ENCODE measurements around the gene SHBG. TPM values are rescaled to one million over a fixed set of nuclear protein-coding genes. Genes with fewer than 3 reads are reported as not detected.

SHBG gene
- total and polyA plus RNA-seq, 10 of the 15 experiments (the other 5 are each of a cell fraction or from before 2014, with no cell fraction given) = not detected

DNA sequence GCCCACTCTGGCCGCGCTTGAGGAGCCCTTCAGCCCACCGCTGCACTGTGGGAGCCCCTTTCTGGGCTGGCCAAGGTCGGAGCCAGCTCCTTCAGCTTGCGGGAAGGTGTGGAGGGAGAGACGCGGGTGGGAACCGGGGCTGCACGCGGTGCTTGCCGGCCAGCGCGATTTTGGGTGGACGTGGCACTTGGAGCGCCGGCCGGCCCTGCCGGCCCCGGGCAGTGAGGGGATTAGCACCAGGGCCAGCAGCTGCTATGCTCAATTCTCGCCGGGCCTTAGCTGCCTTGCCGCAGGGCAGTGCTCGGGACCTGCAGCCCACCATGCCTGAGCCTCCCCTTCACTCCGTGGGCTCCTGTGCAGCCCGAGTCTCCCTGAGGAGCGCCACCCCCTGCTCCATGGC lies 10.8 kb downstream of the SHBG start:
- Histone ChIP-seq H3K4me2 (ENCODE audit: control insufficient read depth, insufficient read depth) (no peak overlapping the region), H2AFZ (ENCODE audit: control insufficient read depth, low read depth, low read length) (no peak overlapping the region), H3K79me2 (ENCODE audit: control insufficient read depth, insufficient read depth, low read length) (no peaks in the 10 kb centered on the region), H3K27ac (ENCODE audit: control insufficient read depth, insufficient read depth) (no peak overlapping the region), H4K20me1 (ENCODE audit: control insufficient read depth, insufficient read depth) (no peaks in the 10 kb centered on the region), H3K27me3 (replicated peaks in 1 of 2; ENCODE audit: control insufficient read depth in 2 of 2, insufficient read depth in 2 of 2, low read length in 1 of 2) (no peaks in the 10 kb centered on the region), H3K9me3 (replicated peaks; ENCODE audit: control insufficient read depth, insufficient read depth, low read length) (no peaks in the 10 kb centered on the region), H3K4me3 (no peak overlapping the region), H3K9ac (ENCODE audit: control insufficient read depth, insufficient read depth, low read length) (no peak overlapping the region), H3K36me3 (ENCODE audit: control insufficient read depth in 2 of 2, insufficient read depth in 2 of 2, low read length in 1 of 2) (no peaks in the 10 kb centered on the region), H3K4me1 (ENCODE audit: control insufficient read depth, insufficient read depth, low read length) (no peaks in the 10 kb centered on the region)
- CTCF ChIA-PET = interaction anchor here (2.0 kb wide), 1 partner anchor 9 kb away, joined by 8 read pairs; no protein-coding TSS in a partner anchor
- in situ Hi-C loops (cut with MboI) = no loop called here
- DNase-seq (ENCODE audit: low read depth, low spot score) = no peak
- POLR2A ChIA-PET = no interaction called here
- RAD21 ChIA-PET (ENCODE audit: unreplicated experiment) = no interaction called here
- SMC1A ChIA-PET (ENCODE audit: uncharacterized antibody, unreplicated experiment) = interaction anchor here (1.4 kb wide), 1 partner anchor 47 kb away, joined by 4 read pairs; the partner anchor contains the start of gene WRAP53
- intact Hi-C loops (cut with micrococcal nuclease; ENCODE audit: unreplicated experiment) = no loop called here
- 72% methylated on average over 16 of the region's 26 CpGs for WGBS (ENCODE audit: insufficient coverage, insufficient replicate concordance, low lambda C conversion rate, missing lambda C conversion rate)
- FAIRE-seq = no peak
- BruUV-seq (replicated peaks) = no TSS peak
- no peak for ATAC-seq
- TF ChIP-seq, protein P1, sequence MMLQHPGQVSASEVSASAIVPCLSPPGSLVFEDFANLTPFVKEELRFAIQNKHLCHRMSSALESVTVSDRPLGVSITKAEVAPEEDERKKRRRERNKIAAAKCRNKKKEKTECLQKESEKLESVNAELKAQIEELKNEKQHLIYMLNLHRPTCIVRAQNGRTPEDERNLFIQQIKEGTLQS (IDR thresholded peaks at IDR 0.05; ENCODE audit: borderline replicate concordance, extremely low read depth, low read depth, low read length) = no peak
- TF ChIP-seq, protein P2, sequence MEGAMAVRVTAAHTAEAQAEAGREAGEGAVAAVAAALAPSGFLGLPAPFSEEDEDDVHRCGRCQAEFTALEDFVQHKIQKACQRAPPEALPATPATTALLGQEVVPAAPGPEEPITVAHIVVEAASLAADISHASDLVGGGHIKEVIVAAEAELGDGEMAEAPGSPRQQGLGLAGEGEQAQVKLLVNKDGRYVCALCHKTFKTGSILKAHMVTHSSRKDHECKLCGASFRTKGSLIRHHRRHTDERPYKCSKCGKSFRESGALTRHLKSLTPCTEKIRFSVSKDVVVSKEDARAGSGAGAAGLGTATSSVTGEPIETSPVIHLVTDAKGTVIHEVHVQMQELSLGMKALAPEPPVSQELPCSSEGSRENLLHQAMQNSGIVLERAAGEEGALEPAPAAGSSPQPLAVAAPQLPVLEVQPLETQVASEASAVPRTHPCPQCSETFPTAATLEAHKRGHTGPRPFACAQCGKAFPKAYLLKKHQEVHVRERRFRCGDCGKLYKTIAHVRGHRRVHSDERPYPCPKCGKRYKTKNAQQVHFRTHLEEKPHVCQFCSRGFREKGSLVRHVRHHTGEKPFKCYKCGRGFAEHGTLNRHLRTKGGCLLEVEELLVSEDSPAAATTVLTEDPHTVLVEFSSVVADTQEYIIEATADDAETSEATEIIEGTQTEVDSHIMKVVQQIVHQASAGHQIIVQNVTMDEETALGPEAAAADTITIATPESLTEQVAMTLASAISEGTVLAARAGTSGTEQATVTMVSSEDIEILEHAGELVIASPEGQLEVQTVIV (IDR thresholded peaks at IDR 0.05; ENCODE audit: borderline replicate concordance, partially characterized antibody) = no peak
- TF ChIP-seq SUZ12 (IDR thresholded peaks at IDR 0.05; ENCODE audit: unreplicated experiment) = no peak
- TF ChIP-seq TCF12 (IDR thresholded peaks at IDR 0.05; ENCODE audit: low read depth, low read length) = no peak
- TF ChIP-seq, protein P3, sequence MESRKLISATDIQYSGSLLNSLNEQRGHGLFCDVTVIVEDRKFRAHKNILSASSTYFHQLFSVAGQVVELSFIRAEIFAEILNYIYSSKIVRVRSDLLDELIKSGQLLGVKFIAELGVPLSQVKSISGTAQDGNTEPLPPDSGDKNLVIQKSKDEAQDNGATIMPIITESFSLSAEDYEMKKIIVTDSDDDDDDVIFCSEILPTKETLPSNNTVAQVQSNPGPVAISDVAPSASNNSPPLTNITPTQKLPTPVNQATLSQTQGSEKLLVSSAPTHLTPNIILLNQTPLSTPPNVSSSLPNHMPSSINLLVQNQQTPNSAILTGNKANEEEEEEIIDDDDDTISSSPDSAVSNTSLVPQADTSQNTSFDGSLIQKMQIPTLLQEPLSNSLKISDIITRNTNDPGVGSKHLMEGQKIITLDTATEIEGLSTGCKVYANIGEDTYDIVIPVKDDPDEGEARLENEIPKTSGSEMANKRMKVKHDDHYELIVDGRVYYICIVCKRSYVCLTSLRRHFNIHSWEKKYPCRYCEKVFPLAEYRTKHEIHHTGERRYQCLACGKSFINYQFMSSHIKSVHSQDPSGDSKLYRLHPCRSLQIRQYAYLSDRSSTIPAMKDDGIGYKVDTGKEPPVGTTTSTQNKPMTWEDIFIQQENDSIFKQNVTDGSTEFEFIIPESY (IDR thresholded peaks at IDR 0.05) = no peak
- no peak for TF ChIP-seq PML (IDR thresholded peaks at IDR 0.05; ENCODE audit: low read length)
- TF ChIP-seq NR2F1 (conservative IDR thresholded peaks at IDR 0.05) = no peak
- no peak for TF ChIP-seq POLR2AphosphoS2 (IDR thresholded peaks at IDR 0.05; ENCODE audit: low read depth, low read length)
- no peak for TF ChIP-seq RELA (IDR thresholded peaks at IDR 0.05; ENCODE audit: borderline replicate concordance, partially characterized antibody)
- no peak for TF ChIP-seq KDM1A (IDR thresholded peaks at IDR 0.05; ENCODE audit: borderline replicate concordance)
- no peak for TF ChIP-seq HCFC1 (IDR thresholded peaks at IDR 0.05; ENCODE audit: low read length)
- no peak for TF ChIP-seq FOXK2 (IDR thresholded peaks at IDR 0.05)
- no peak for TF ChIP-seq SMC3 (IDR thresholded peaks at IDR 0.05; ENCODE audit: borderline replicate concordance, low read length)
- TF ChIP-seq ZNF384 (IDR thresholded peaks at IDR 0.05; ENCODE audit: borderline replicate concordance, low read depth, low read length) = no peak
